ENCODE measurements around the gene POLR2E. TPM values are rescaled to one million over a fixed set of nuclear protein-coding genes. Genes with fewer than 3 reads are reported as not detected.

The POLR2E gene
- total RNA-seq, 1 experiment from 2014 or later, result 237 TPM

GRCh38 chr19:1102407-1103131, 7.4 kb upstream of the POLR2E start:
- no TSS peak for BruUV-seq (replicated peaks)
- H3K27me3 ChIP-seq (ENCODE audit: insufficient read depth, low read depth), result no peaks in the 10 kb centered on the region
- no peaks in the 10 kb centered on the region for H3K9me2 ChIP-seq (ENCODE audit: insufficient read depth)
- ChIA-PET POLR2A (ENCODE audit: unreplicated experiment) (interaction anchor here (0.5 to 0.7 kb wide), 4 partner anchors 28 to 118 kb away, joined by 3 to 17 read pairs (median 4); no protein-coding TSS in a partner anchor), CTCF (interaction anchor here (0.6 to 0.7 kb wide), 3 partner anchors 53 to 317 kb away, joined by 3 to 4 read pairs (median 3); no protein-coding TSS in a partner anchor)
- H3F3A ChIP-seq (ENCODE audit: insufficient read depth, low read depth), result peaks cover 82% of the 10 kb centered on the region
- peaks cover 19% of the 10 kb centered on the region for H3K79me2 ChIP-seq (ENCODE audit: low read depth)
- H3K36me3 ChIP-seq (ENCODE audit: low read depth), result no peaks in the 10 kb centered on the region
- peak; percentile 84 to 97 for DNase-seq
- no peak overlapping the region for H2AFZ ChIP-seq
- peak overlapping the region; percentile 82 for H3K4me2 ChIP-seq
- intact Hi-C loops (cut with micrococcal nuclease; ENCODE audit: unreplicated experiment), result loop anchor here (2.0 to 5.0 kb wide), 4 partner anchors 35 to 86 kb away; partner anchors contain the start of gene ARHGAP45
- peaks cover 26% of the 10 kb centered on the region for H4K20me1 ChIP-seq (ENCODE audit: insufficient read depth)
- H3K4me1 ChIP-seq (replicated peaks; ENCODE audit: insufficient read depth), result peaks cover 81% of the 10 kb centered on the region
- TF ChIP-seq CTCF (conservative IDR thresholded peaks at IDR 0.05) (no peak), EZH2 (IDR thresholded peaks at IDR 0.05; ENCODE audit: low read depth) (no peak)
- H3K27ac ChIP-seq, result peak overlapping the region; percentile 97
- peaks cover 8% of the 10 kb centered on the region; the same call in 1 of the 2 replicates for H3K9me3 ChIP-seq (ENCODE audit: insufficient read depth, low read depth)
- H3K4me3 ChIP-seq, result peak overlapping the region; percentile 49; the same call in 1 of the 2 replicates

DNA sequence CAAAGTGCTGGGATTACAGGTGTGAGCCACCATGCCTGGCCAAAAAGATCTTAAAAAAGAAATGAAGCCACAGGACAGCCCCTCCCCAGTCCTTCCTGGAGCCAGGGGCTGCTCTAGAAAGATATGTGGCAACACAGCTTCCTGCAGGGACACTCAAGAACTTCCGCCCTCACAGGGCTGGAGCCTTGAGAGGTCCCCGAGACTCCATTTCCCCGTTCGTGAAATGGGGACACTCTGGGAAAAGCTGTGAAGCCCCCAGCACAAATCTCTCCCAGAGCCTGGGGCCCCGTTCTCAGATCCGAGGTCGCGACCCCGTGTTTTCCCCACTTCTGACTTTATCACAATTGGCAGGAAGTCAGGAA, 6.1 kb upstream of the POLR2E start:
- no TSS peak for BruUV-seq (replicated peaks)
- Histone ChIP-seq H3K27me3 (ENCODE audit: insufficient read depth, low read depth) (no peaks in the 10 kb centered on the region), H3K9me3 (ENCODE audit: insufficient read depth, low read depth) (peaks cover 8% of the 10 kb centered on the region; the same call in 1 of the 2 replicates), H4K20me1 (ENCODE audit: insufficient read depth) (peaks cover 13% of the 10 kb centered on the region), H3F3A (ENCODE audit: insufficient read depth, low read depth) (peaks cover 75% of the 10 kb centered on the region), H3K4me3 (no peak overlapping the region), H3K4me2 (peak overlapping the region; percentile 82), H3K4me1 (replicated peaks; ENCODE audit: insufficient read depth) (peaks cover 74% of the 10 kb centered on the region), H3K79me2 (ENCODE audit: low read depth) (peaks cover 19% of the 10 kb centered on the region), H3K36me3 (ENCODE audit: low read depth) (no peaks in the 10 kb centered on the region), H2AFZ (no peak overlapping the region), H3K9me2 (ENCODE audit: insufficient read depth) (no peaks in the 10 kb centered on the region), H3K27ac (peak overlapping the region; percentile 97)
- intact Hi-C loops (cut with micrococcal nuclease; ENCODE audit: unreplicated experiment), result loop anchor here (5.0 kb wide), 2 partner anchors 34 to 81 kb away; partner anchors contain the start of gene ARHGAP45
- no peak for DNase-seq
- no peak for TF ChIP-seq EZH2 (IDR thresholded peaks at IDR 0.05; ENCODE audit: low read depth)
- no peak for TF ChIP-seq CTCF (conservative IDR thresholded peaks at IDR 0.05)
- ChIA-PET POLR2A (ENCODE audit: unreplicated experiment) (interaction anchor here (0.6 kb wide), 2 partner anchors 161 to 426 kb away, joined by 3 to 16 read pairs; no protein-coding TSS in a partner anchor), CTCF (no interaction called here)

DNA sequence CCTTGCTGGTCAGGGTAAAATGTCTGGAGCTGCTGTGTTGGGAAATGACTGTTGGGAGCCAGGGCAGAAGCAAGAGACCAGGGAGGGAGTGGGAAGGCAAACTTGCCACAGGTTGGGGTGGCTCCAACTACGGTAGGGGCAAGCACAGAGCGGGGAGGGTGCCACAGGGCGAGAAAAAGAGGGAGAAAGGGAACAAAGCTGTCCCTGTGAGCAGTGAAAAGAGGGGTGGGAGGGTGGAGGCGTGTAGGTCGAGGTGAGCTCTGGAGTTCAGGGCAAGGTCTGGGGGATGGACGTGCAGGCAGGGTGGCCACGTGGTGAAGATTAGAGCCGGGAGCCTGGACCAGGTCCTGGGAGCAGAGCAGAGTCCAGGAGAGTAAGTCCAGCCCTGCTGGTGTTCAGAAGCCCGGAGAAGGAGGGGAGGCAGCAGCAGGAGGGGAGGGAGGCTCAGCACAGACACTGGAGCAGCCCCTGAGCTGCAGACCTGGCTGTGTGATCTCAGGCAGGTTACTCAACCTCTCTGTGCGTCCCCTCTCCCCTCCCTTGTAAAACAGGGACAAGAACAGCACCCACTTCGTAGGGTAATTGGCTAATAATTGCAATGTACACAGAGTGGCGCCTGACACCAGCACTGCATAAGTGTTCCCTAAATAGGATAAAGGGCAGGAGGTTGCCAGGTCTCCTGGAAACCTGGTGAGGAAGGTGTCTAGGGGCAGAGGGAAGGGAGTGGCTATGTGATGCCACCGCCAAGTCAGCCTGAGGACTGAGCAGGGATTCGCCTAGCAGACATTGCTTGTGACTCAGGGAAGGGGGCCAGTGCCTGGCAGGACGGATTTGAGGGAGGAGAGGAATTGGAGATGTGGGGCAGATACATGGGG, 3.2 kb upstream of the POLR2E start:
- H3K36me3 ChIP-seq (ENCODE audit: low read depth), result no peaks in the 10 kb centered on the region
- peak overlapping the region; percentile 69 for H3K4me2 ChIP-seq
- H3K9me3 ChIP-seq (ENCODE audit: insufficient read depth, low read depth), result peaks cover 8% of the 10 kb centered on the region; the same call in 1 of the 2 replicates
- H3K79me2 ChIP-seq (ENCODE audit: low read depth), result peaks cover 21% of the 10 kb centered on the region
- peaks cover 63% of the 10 kb centered on the region for H3F3A ChIP-seq (ENCODE audit: insufficient read depth, low read depth)
- peaks cover 66% of the 10 kb centered on the region for H3K4me1 ChIP-seq (replicated peaks; ENCODE audit: insufficient read depth)
- intact Hi-C loops (cut with micrococcal nuclease; ENCODE audit: unreplicated experiment), result loop anchor here (5.0 kb wide), 1 partner anchor 34 kb away; no protein-coding TSS in a partner anchor
- ChIA-PET CTCF (no interaction called here), POLR2A (ENCODE audit: unreplicated experiment) (interaction anchor here (0.7 kb wide), 1 partner anchor 58 kb away, joined by 22 read pairs; the partner anchor contains the start of gene ABCA7)
- no peak for TF ChIP-seq EZH2 (IDR thresholded peaks at IDR 0.05; ENCODE audit: low read depth)
- TF ChIP-seq CTCF (conservative IDR thresholded peaks at IDR 0.05), result no peak
- H4K20me1 ChIP-seq (ENCODE audit: insufficient read depth), result peaks cover 13% of the 10 kb centered on the region
- H3K9me2 ChIP-seq (ENCODE audit: insufficient read depth), result no peaks in the 10 kb centered on the region
- peak; percentile 81 to 93 for DNase-seq
- peak overlapping the region; percentile 53; the same call in 1 of the 2 replicates for H2AFZ ChIP-seq
- BruUV-seq (replicated peaks), result no TSS peak
- H3K4me3 ChIP-seq, result peak overlapping the region; percentile 19; the same call in 1 of the 2 replicates
- H3K27me3 ChIP-seq (ENCODE audit: insufficient read depth, low read depth), result no peaks in the 10 kb centered on the region
- peak overlapping the region; percentile 97 for H3K27ac ChIP-seq
